ENCODE data around the gene PWWP2B.

GRCh38 chr10:132450466-132450824 lies 53.4 kb downstream of the PWWP2B start:
- no peak for TF ChIP-seq CTCF (IDR thresholded peaks at IDR 0.05)
- TF ChIP-seq SIN3A (IDR thresholded peaks at IDR 0.05; ENCODE audit: borderline replicate concordance, insufficient read depth, low read depth, low read length): no peak
- no peak for TF ChIP-seq POLR2AphosphoS5 (IDR thresholded peaks at IDR 0.05; ENCODE audit: low read depth, low read length)

Measured in Panc1 (cell line).